HEK293 (cell line): Measurements from ENCODE around the gene ARHGAP45.
A peak's percentile ranks its signal among the peaks of the same experiment; 100 is the strongest.

Experiments
- CTCF ChIA-PET: fragments of 350-600 bp; formaldehyde crosslinking; extraction: SDS; loops from one replicate; lab custom pipeline; 2021; ENCODE audit warnings: antibody characterized with exemption; lab: Yijun Ruan, JAX
- POLR2A ChIA-PET: fragments of 300-600 bp; formaldehyde crosslinking; extraction: SDS; loops from one replicate; lab custom pipeline; 2020; ENCODE audit warnings: antibody characterized with exemption, inconsistent platforms; lab: Yijun Ruan, JAX
- H3K27ac ChIP-seq: fragments of 200-500 bp; sonication (Bioruptor generic); 2 replicates; pipeline ENCODE4 v1.5.1; 2014; ENCODE audit warnings: low read depth, low read length, control low read depth, inconsistent platforms; ENCODE audit errors: extremely low read depth
- H3K36me3 ChIP-seq, 2 experiments: fragments of 200-500 bp in 1 of 2; sonication (Bioruptor generic) in 1 of 2; 1 replicate in 1 of 2; 2 replicates in 1 of 2; pipeline ENCODE4 v1.5.1; 2014 to 2017; ENCODE audit warnings: inconsistent platforms in 2 of 2, low read length in 2 of 2; ENCODE audit not compliant: control insufficient read depth in 2 of 2, insufficient read depth in 1 of 2
- H3K4me1 ChIP-seq: fragments of 200-500 bp; sonication (Bioruptor generic); 2 replicates; pipeline ENCODE4 v1.5.1; 2014; ENCODE audit warnings: mild to moderate bottlenecking, low read length, inconsistent platforms; ENCODE audit not compliant: control insufficient read depth, insufficient read depth
- H3K4me3 ChIP-seq: 2 replicates; pipeline ENCODE4 v1.5.1; 2011; ENCODE audit warnings: low read depth, mild to moderate bottlenecking, control low read depth, low read length, moderate library complexity
- H3K9me3 ChIP-seq: fragments of 200-500 bp; sonication (Bioruptor generic); 2 replicates; pipeline ENCODE4 v1.5.1; 2014; ENCODE audit warnings: low read depth, low read length, inconsistent platforms; ENCODE audit not compliant: control insufficient read depth, insufficient read depth
- FEZF1 ChIP-seq: fragments of 450-650 bp; formaldehyde crosslinking; IDR thresholded peaks from 2 replicates; pipeline ENCODE4 v1.5.1; 2016; ENCODE audit warnings: missing biosample characterization, missing genetic modification characterization
- KLF1 ChIP-seq: fragments of 450-650 bp; formaldehyde crosslinking; IDR thresholded peaks from 2 replicates; pipeline ENCODE4 v1.5.1; 2016; ENCODE audit warnings: missing biosample characterization, missing genetic modification characterization
- KLF10 ChIP-seq: fragments of 450-650 bp; IDR thresholded peaks from 2 replicates; pipeline ENCODE4 v1.5.1; 2018; ENCODE audit warnings: missing biosample characterization, mild to moderate bottlenecking, missing genetic modification characterization
- SP2 ChIP-seq: fragments of 450-650 bp; formaldehyde crosslinking; IDR thresholded peaks from 2 replicates; pipeline ENCODE4 v1.5.1; 2016; ENCODE audit warnings: missing biosample characterization, missing genetic modification characterization
- SP3 ChIP-seq: fragments of 450-650 bp; formaldehyde crosslinking; IDR thresholded peaks from 2 replicates; pipeline ENCODE4 v1.5.1; 2016; ENCODE audit warnings: missing biosample characterization, missing genetic modification characterization
- ZFHX2 ChIP-seq: fragments of 450-650 bp; formaldehyde crosslinking; conservative IDR thresholded peaks from 2 replicates; pipeline ENCODE4 v1.5.1; 2016; ENCODE audit warnings: missing biosample characterization, missing genetic modification characterization
- ZFP69B ChIP-seq: fragments of 450-650 bp; formaldehyde crosslinking; IDR thresholded peaks from 2 replicates; pipeline ENCODE4 v1.5.1; 2016; ENCODE audit warnings: missing biosample characterization, missing genetic modification characterization
- ZNF324 ChIP-seq: fragments of 450-650 bp; formaldehyde crosslinking; IDR thresholded peaks from 2 replicates; pipeline ENCODE4 v1.5.1; 2016; ENCODE audit warnings: missing biosample characterization, missing genetic modification characterization
- ZNF600 ChIP-seq: fragments of 450-650 bp; formaldehyde crosslinking; IDR thresholded peaks from 2 replicates; pipeline ENCODE4 v1.5.1; 2016; ENCODE audit warnings: missing biosample characterization, missing genetic modification characterization
- ZNF623 ChIP-seq: fragments of 450-650 bp; formaldehyde crosslinking; IDR thresholded peaks from 2 replicates; pipeline ENCODE4 v1.5.1; 2016; ENCODE audit warnings: missing biosample characterization, missing genetic modification characterization
- TF ChIP-seq, protein P1 (sequence below): fragments of 450-650 bp; formaldehyde crosslinking; IDR thresholded peaks from 2 replicates; pipeline ENCODE4 v1.5.1; 2016; ENCODE audit warnings: missing biosample characterization, missing genetic modification characterization, borderline replicate concordance
- TF ChIP-seq, protein P2 (sequence below): fragments of 450-650 bp; formaldehyde crosslinking; optimal IDR thresholded peaks from 2 replicates; pipeline ENCODE3; 2016; ENCODE audit warnings: missing biosample characterization, mild to moderate bottlenecking, missing genetic modification characterization
- TF ChIP-seq, protein P3 (sequence below): fragments of 450-650 bp; formaldehyde crosslinking; IDR thresholded peaks from 2 replicates; pipeline ENCODE4 v1.5.1; 2016; ENCODE audit warnings: missing biosample characterization, missing genetic modification characterization
- TF ChIP-seq, protein P4 (sequence below): fragments of 450-650 bp; formaldehyde crosslinking; IDR thresholded peaks from 2 replicates; pipeline ENCODE4 v1.5.1; 2016; ENCODE audit warnings: missing biosample characterization, missing genetic modification characterization
- TF ChIP-seq, protein P5 (sequence below): fragments of 450-650 bp; formaldehyde crosslinking; IDR thresholded peaks from 2 replicates; pipeline ENCODE4 v1.5.1; 2016; ENCODE audit warnings: missing biosample characterization, missing genetic modification characterization
- TF ChIP-seq, protein P6 (sequence below): fragments of 450-650 bp; formaldehyde crosslinking; IDR thresholded peaks from 2 replicates; pipeline ENCODE4 v1.5.1; 2017; ENCODE audit warnings: missing biosample characterization, missing genetic modification characterization

Gene ARHGAP45

DNA sequence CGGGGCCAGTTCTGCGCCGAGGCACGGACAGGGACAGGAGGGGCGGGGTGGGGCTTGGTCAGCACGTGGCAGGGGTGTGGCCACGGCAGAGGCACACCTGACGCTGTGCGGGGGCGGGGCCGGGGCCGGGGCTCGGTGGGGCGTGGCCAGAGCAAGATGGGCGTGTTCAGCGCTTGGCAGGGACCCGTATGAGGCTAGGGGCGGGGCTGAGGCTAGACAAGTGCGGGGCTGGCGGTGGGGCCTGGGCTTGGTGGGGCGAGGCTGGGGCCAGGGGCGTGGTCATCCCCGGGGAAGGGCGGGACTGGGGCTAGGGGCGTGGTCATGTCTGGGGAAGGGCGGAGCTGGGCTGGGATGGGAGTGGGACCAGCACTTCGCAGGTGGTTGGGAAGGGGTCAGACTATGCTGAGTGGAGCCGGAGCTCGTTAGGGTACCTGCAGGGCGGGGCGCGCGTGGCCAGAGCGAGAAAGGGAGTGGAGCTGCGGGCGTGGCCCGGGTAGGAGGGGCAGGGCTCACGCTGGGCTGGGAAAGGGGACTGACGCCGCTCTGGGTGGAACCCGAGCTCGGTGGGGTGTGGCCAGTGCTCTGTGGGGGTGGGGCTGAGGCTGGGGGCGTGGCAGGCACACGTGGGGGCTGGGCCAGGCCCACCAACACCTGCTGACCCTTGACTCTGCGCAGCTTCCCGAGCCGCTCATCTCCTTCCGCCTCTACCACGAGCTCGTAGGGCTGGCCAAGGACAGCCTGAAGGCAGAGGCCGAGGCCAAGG lies 15.4 kb downstream of the ARHGAP45 start (continued):
- peak; percentile 100 for TF ChIP-seq KLF1 (tag by site-specific recombination)
- no peak; the same call in 1 of the 2 replicates for TF ChIP-seq ZFHX2
- TF ChIP-seq ZNF600: 0 out of 2 replicates have a peak, but pooled peaks have one; percentile 13
- TF ChIP-seq ZFP69B (tag by site-specific recombination): peak; percentile 80; the same call in 1 of the 2 replicates
- TF ChIP-seq KLF10 (tag by site-specific recombination): peak; percentile 90
- TF ChIP-seq, protein P1, sequence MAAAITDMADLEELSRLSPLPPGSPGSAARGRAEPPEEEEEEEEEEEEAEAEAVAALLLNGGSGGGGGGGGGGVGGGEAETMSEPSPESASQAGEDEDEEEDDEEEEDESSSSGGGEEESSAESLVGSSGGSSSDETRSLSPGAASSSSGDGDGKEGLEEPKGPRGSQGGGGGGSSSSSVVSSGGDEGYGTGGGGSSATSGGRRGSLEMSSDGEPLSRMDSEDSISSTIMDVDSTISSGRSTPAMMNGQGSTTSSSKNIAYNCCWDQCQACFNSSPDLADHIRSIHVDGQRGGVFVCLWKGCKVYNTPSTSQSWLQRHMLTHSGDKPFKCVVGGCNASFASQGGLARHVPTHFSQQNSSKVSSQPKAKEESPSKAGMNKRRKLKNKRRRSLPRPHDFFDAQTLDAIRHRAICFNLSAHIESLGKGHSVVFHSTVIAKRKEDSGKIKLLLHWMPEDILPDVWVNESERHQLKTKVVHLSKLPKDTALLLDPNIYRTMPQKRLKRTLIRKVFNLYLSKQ (tag by site-specific recombination): peak; percentile 7; the same call in 1 of the 2 replicates
- TF ChIP-seq SP2: peak; percentile 69
- TF ChIP-seq, protein P2, sequence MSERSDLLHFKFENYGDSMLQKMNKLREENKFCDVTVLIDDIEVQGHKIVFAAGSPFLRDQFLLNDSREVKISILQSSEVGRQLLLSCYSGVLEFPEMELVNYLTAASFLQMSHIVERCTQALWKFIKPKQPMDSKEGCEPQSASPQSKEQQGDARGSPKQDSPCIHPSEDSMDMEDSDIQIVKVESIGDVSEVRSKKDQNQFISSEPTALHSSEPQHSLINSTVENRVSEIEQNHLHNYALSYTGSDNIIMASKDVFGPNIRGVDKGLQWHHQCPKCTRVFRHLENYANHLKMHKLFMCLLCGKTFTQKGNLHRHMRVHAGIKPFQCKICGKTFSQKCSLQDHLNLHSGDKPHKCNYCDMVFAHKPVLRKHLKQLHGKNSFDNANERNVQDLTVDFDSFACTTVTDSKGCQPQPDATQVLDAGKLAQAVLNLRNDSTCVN (tag by site-specific recombination): peak; percentile 35
- TF ChIP-seq, protein P3, sequence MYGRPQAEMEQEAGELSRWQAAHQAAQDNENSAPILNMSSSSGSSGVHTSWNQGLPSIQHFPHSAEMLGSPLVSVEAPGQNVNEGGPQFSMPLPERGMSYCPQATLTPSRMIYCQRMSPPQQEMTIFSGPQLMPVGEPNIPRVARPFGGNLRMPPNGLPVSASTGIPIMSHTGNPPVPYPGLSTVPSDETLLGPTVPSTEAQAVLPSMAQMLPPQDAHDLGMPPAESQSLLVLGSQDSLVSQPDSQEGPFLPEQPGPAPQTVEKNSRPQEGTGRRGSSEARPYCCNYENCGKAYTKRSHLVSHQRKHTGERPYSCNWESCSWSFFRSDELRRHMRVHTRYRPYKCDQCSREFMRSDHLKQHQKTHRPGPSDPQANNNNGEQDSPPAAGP: peak; percentile 99
- peak; percentile 85 for TF ChIP-seq SP3 (tag by site-specific recombination)

DNA sequence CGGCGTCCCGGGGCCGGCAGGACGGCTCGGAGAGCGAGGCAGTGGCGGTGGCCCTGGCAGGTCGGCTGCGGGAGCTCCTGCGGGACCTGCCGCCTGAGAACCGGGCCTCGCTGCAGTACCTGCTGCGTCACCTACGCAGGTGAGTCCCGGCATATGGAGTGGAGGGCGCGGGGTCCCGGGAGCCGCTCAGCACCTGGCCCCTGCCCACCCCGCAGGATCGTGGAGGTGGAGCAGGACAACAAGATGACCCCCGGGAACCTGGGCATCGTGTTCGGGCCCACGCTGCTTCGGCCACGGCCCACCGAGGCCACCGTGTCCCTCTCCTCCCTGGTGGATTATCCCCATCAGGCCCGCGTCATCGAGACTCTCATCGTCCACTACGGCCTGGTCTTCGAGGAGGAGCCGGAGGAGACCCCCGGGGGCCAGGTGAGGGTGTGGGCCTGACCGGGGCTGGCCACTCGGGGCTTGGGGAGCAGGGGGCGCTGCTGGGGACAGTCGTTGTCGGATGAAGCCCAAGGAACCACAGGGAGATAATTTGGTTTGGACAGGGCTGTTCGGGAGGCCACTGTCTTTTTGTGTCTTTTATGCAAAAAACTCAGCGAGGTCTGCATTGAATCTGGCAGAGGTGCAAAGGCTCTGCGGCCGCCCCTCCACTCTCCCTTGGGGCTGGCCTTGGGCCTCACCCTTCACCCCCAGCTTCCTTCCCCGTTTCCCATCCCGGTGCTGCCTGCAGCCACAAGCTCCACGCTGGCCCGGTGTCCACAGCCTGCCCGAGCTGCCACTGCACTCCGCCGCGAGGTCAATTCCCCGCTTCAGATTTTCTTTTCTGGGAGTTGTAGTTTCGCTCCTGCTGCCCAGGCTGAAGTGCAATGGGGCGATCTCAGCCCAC lies 16.2 kb downstream of the ARHGAP45 start:
- POLR2A ChIA-PET: interaction anchor here (0.9 to 2.9 kb wide), 7 partner anchors 11 to 186 kb away, joined by 3 to 16 read pairs (median 4); partner anchors contain the start of genes ARHGAP45, CIRBP and GPX4
- H3K36me3 ChIP-seq: peaks cover 0 to 18% of the 10 kb centered on the region in 2 experiments; a peak in 1 of 3 replicates
- H3K27ac ChIP-seq: no peak overlapping the region
- no peaks in the 10 kb centered on the region for H3K9me3 ChIP-seq
- TF ChIP-seq, protein P4, sequence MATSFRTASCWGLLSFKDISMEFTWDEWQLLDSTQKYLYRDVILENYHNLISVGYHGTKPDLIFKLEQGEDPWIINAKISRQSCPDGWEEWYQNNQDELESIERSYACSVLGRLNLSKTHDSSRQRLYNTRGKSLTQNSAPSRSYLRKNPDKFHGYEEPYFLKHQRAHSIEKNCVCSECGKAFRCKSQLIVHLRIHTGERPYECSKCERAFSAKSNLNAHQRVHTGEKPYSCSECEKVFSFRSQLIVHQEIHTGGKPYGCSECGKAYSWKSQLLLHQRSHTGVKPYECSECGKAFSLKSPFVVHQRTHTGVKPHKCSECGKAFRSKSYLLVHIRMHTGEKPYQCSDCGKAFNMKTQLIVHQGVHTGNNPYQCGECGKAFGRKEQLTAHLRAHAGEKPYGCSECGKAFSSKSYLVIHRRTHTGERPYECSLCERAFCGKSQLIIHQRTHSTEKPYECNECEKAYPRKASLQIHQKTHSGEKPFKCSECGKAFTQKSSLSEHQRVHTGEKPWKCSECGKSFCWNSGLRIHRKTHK (tag by site-specific recombination): no peak
- TF ChIP-seq ZNF623 (tag by site-specific recombination) (peak; percentile 76), ZNF324 (tag by site-specific recombination) (no peak), FEZF1 (tag by site-specific recombination) (no peak)
- TF ChIP-seq, protein P5, sequence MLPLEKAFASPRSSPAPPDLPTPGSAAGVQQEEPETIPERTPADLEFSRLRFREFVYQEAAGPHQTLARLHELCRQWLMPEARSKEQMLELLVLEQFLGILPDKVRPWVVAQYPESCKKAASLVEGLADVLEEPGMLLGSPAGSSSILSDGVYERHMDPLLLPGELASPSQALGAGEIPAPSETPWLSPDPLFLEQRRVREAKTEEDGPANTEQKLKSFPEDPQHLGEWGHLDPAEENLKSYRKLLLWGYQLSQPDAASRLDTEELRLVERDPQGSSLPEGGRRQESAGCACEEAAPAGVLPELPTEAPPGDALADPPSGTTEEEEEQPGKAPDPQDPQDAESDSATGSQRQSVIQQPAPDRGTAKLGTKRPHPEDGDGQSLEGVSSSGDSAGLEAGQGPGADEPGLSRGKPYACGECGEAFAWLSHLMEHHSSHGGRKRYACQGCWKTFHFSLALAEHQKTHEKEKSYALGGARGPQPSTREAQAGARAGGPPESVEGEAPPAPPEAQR: no peak
- TF ChIP-seq, protein P6, sequence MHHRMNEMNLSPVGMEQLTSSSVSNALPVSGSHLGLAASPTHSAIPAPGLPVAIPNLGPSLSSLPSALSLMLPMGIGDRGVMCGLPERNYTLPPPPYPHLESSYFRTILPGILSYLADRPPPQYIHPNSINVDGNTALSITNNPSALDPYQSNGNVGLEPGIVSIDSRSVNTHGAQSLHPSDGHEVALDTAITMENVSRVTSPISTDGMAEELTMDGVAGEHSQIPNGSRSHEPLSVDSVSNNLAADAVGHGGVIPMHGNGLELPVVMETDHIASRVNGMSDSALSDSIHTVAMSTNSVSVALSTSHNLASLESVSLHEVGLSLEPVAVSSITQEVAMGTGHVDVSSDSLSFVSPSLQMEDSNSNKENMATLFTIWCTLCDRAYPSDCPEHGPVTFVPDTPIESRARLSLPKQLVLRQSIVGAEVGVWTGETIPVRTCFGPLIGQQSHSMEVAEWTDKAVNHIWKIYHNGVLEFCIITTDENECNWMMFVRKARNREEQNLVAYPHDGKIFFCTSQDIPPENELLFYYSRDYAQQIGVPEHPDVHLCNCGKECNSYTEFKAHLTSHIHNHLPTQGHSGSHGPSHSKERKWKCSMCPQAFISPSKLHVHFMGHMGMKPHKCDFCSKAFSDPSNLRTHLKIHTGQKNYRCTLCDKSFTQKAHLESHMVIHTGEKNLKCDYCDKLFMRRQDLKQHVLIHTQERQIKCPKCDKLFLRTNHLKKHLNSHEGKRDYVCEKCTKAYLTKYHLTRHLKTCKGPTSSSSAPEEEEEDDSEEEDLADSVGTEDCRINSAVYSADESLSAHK: no peak
- no peak overlapping the region for H3K4me3 ChIP-seq
- CTCF ChIA-PET: interaction anchor here (0.5 to 0.6 kb wide), 2 partner anchors 156 to 292 kb away, joined by 3 to 4 read pairs; no protein-coding TSS in a partner anchor
- no peaks in the 10 kb centered on the region for H3K4me1 ChIP-seq
